Neutrophil (primary cell): ENCODE data around the gene KIAA0825.

Experiments
- H3K27ac ChIP-seq: fragments of 200-600 bp; sonication (generic); 2 replicates; pipeline ENCODE4 v1.5.1; 2016; ENCODE audit warnings: mild to moderate bottlenecking, moderate library complexity
- H3K27me3 ChIP-seq: fragments of 200-600 bp; sonication (generic); 2 replicates; pipeline ENCODE4 v1.6.0; 2016; ENCODE audit warnings: mild to moderate bottlenecking
- H3K36me3 ChIP-seq: fragments of 200-600 bp; sonication (generic); 2 replicates; pipeline ENCODE4 v1.5.1; 2017
- H3K4me1 ChIP-seq, 2 experiments: fragments of 200-600 bp in 1 of 2; sonication (generic) in 1 of 2; 1 replicate in 1 of 2; 2 replicates in 1 of 2; pipeline versions ENCODE4 v1.5.1 to v1.6.1; 2013 to 2016; ENCODE audit warnings: low read depth in 1 of 2, low read length in 1 of 2, mild to moderate bottlenecking in 1 of 2, moderate library complexity in 1 of 2; ENCODE audit not compliant: control insufficient read depth in 1 of 2, insufficient read depth in 1 of 2
- H3K4me3 ChIP-seq, 2 experiments: fragments of 200-600 bp in 1 of 2; sonication (generic) in 1 of 2; 1 replicate in 1 of 2; 2 replicates in 1 of 2; pipeline ENCODE4 v1.5.1; 2013 to 2016; ENCODE audit warnings: low read depth in 1 of 2, low read length in 1 of 2, mild to moderate bottlenecking in 1 of 2, moderate library complexity in 1 of 2
- H3K9me3 ChIP-seq: fragments of 200-600 bp; sonication (generic); 2 replicates; pipeline ENCODE4 v1.5.1; 2016
- CTCF ChIP-seq: fragments of 200-600 bp; sonication (generic); IDR thresholded peaks from 2 replicates; pipeline ENCODE4 v1.5.1; 2016; ENCODE audit warnings: antibody characterized with exemption

KIAA0825 gene

GRCh38 chr5:94517490-94518488 lies 100.6 kb downstream of the KIAA0825 start:
- no peak for TF ChIP-seq CTCF
- no peaks in the 10 kb centered on the region for H3K36me3 ChIP-seq
- H3K27me3 ChIP-seq, result no peaks in the 10 kb centered on the region
- no peak overlapping the region for H3K27ac ChIP-seq
- H3K4me3 ChIP-seq, result no peak overlapping the region
- H3K4me1 ChIP-seq, result peaks cover 5 to 7% of the 10 kb centered on the region in 2 experiments
- no peaks in the 10 kb centered on the region for H3K9me3 ChIP-seq

GRCh38 chr5:94516148-94516547 lies 102.3 kb downstream of the KIAA0825 start:
- no peaks in the 10 kb centered on the region for H3K36me3 ChIP-seq
- H3K4me1 ChIP-seq, result peaks cover 5 to 10% of the 10 kb centered on the region in 2 experiments
- H3K4me3 ChIP-seq, result no peak overlapping the region
- H3K9me3 ChIP-seq, result no peaks in the 10 kb centered on the region
- no peak for TF ChIP-seq CTCF
- no peaks in the 10 kb centered on the region for H3K27me3 ChIP-seq
- no peak overlapping the region for H3K27ac ChIP-seq

GRCh38 chr5:94508461-94509148 lies 109.8 kb downstream of the KIAA0825 start:
- no peaks in the 10 kb centered on the region for H3K27me3 ChIP-seq
- no peaks in the 10 kb centered on the region for H3K36me3 ChIP-seq
- no peak overlapping the region for H3K27ac ChIP-seq
- no peak for TF ChIP-seq CTCF
- H3K4me1 ChIP-seq, result peaks cover 5 to 10% of the 10 kb centered on the region in 2 experiments
- no peak overlapping the region for H3K4me3 ChIP-seq
- H3K9me3 ChIP-seq, result no peaks in the 10 kb centered on the region

- no peak for TF ChIP-seq CTCF
- H3K36me3 ChIP-seq, result no peaks in the 10 kb centered on the region
- H3K4me1 ChIP-seq, result no peaks in the 10 kb centered on the region
- H3K27ac ChIP-seq, result no peak overlapping the region
- H3K27me3 ChIP-seq, result no peaks in the 10 kb centered on the region
- no peaks in the 10 kb centered on the region for H3K9me3 ChIP-seq
- no peak overlapping the region for H3K4me3 ChIP-seq
Observed at GRCh38 chr5:94505327-94506068, 112.9 kb downstream of the KIAA0825 start.

- Histone ChIP-seq H3K36me3 (no peaks in the 10 kb centered on the region), H3K9me3 (no peaks in the 10 kb centered on the region), H3K4me3 (no peak overlapping the region), H3K4me1 (no peaks in the 10 kb centered on the region), H3K27ac (no peak overlapping the region), H3K27me3 (no peaks in the 10 kb centered on the region)
- no peak for TF ChIP-seq CTCF
Observed at GRCh38 chr5:94503677-94504076, 114.7 kb downstream of the KIAA0825 start.
